Lung (tissue), 12 donors: ENCODE results near the gene CLDN4. TPM values are rescaled to one million over a fixed set of nuclear protein-coding genes. Genes with fewer than 3 reads are reported as not detected.

Source experiments
- ATAC-seq: fragments of 200-7000 bp; cut with Tn5 transposase; one replicate; pipeline ENCODE4 v1.9.1; 2020; ENCODE audit warnings: moderate number of reproducible peaks; ENCODE audit not compliant: insufficient read depth, low FRiP score
- DNase-seq, 3 donors: peaks; one replicate each; pipeline ENCODE4 v3.0.0-alpha.2; 2013 to 2017
- H3K27ac ChIP-seq, 2 donors: one replicate each; pipeline ENCODE4 v1.5.1; 2013; ENCODE audit warnings: mild to moderate bottlenecking in 2 of 2, moderate library complexity in 2 of 2, control low read depth in 1 of 2, inconsistent platforms in 1 of 2, low read depth in 1 of 2, low read length in 1 of 2
- H3K27me3 ChIP-seq, 3 donors: one replicate each; pipeline ENCODE4 v1.5.1; 2013; ENCODE audit warnings: low read length in 2 of 3; ENCODE audit not compliant: control insufficient read depth in 3 of 3, insufficient read depth in 3 of 3
- H3K36me3 ChIP-seq, 4 donors: one replicate each; pipeline ENCODE4 v1.5.1; 2013; ENCODE audit warnings: low read length in 4 of 4, mild to moderate bottlenecking in 1 of 4, moderate library complexity in 1 of 4; ENCODE audit not compliant: control insufficient read depth in 4 of 4, insufficient read depth in 4 of 4
- H3K4me1 ChIP-seq, 5 donors: one replicate each; pipeline ENCODE4 v1.5.1; 2013; ENCODE audit warnings: low read length in 5 of 5, mild to moderate bottlenecking in 2 of 5, moderate library complexity in 1 of 5; ENCODE audit not compliant: control insufficient read depth in 5 of 5, insufficient read depth in 5 of 5
- H3K4me3 ChIP-seq: one replicate; pipeline ENCODE4 v1.5.1; 2013; ENCODE audit warnings: mild to moderate bottlenecking, control low read depth, moderate library complexity
- H3K9ac ChIP-seq, 2 donors: one replicate each; pipeline ENCODE4 v1.5.1; 2013; ENCODE audit warnings: low read length in 2 of 2, control low read depth in 1 of 2; ENCODE audit not compliant: insufficient read depth in 1 of 2
- H3K9me3 ChIP-seq, 4 donors: one replicate each; pipeline ENCODE4 v1.5.1; 2013; ENCODE audit warnings: low read length in 3 of 4, mild to moderate bottlenecking in 1 of 4, moderate library complexity in 1 of 4; ENCODE audit not compliant: control insufficient read depth in 4 of 4, insufficient read depth in 3 of 4
- WGBS, 2 donors: extraction: QIAGEN DNeasy Blood & Tissue Kit; methylation state at CpG; one replicate each; pipeline ENCODE4 v1.1.7; 2013; 5-methylcytosine and 5-hydroxymethylcytosine counted together
- polyA plus RNA-seq, 2 donors: library from polyadenylated mRNA; stranded (reverse); fragments of 200-250 nt; gene quantifications; one replicate each; pipeline ENCODE4 v1.2.1, GENCODE V29; 2013
- total RNA-seq, 2 donors: library from RNA; depleted of rRNA in 1 of 2; stranded (reverse); fragments of >200 nt in 1 of 2; gene quantifications; one replicate each; pipeline ENCODE4 v1.2.1, GENCODE V29; 2014 to 2021
- TF ChIP-seq, protein P1 (sequence below): IDR thresholded peaks from 2 replicates; pipeline ENCODE4 v1.5.1; 2012; ENCODE audit warnings: mild to moderate bottlenecking; ENCODE audit errors: control extremely low read depth, extremely low read depth
- donor health status: control.
- donor health status: control.
- donor health status: Bipolar disorder and iron deficiency.
- donor health status: healthy.
- donor health status: DM: yes; HTN: yes; CAD: no.

CLDN4 gene
- total and polyA plus RNA-seq, 4 donors: 99.8 to 169 (median 152) TPM

DNA sequence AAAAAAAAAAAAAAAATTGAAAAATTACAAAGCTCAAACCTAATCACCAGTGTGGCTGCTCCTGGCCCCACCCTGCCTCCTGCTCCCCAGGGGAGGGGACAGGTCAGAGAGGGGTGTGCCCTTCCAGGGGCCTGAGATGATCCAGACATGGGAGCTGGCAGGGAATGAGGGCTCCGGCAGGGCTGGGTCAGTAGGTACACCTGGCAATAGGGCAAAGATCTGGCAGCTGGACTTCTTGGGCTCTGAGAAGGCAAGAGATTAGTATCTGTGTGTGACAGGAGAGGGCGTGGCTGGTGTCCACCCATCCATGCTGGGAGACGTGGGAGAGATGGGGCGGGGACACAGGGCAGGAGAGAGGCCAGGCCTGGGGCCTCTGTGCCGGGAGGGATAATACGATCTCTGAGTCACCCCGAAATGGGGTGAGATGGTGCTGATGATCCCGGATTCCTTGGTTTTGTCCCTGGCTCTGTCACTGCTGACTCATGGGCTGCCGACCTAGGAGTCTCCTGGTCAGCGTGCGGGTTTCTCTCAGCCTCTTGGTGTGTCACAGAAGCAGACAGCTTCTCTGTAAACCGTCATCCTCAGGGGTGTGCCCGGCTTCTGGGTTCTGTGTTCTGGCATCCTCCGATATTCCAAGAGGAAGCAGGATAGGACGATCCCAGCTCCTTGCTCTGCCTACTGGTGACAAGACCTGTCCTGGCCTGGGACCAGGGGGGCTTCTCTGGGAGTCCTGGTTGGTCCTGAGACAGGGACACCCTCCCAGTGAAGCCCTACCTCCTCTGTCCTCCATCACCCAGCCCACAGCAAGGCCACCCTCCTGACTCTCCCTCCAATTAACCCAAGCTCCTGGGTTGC, 8.2 kb upstream of the CLDN4 start:
- no peak overlapping the region for H3K4me3 ChIP-seq
- 77 to 83% methylated on average over 15 of the region's 15 CpGs for WGBS, 2 donors
- DNase-seq (no peak), ATAC-seq (no peak)
- no peaks in the 10 kb centered on the region for H3K36me3 ChIP-seq
- no peaks in the 10 kb centered on the region for H3K27me3 ChIP-seq
- no peaks in the 10 kb centered on the region for H3K9me3 ChIP-seq
- TF ChIP-seq, protein P1, sequence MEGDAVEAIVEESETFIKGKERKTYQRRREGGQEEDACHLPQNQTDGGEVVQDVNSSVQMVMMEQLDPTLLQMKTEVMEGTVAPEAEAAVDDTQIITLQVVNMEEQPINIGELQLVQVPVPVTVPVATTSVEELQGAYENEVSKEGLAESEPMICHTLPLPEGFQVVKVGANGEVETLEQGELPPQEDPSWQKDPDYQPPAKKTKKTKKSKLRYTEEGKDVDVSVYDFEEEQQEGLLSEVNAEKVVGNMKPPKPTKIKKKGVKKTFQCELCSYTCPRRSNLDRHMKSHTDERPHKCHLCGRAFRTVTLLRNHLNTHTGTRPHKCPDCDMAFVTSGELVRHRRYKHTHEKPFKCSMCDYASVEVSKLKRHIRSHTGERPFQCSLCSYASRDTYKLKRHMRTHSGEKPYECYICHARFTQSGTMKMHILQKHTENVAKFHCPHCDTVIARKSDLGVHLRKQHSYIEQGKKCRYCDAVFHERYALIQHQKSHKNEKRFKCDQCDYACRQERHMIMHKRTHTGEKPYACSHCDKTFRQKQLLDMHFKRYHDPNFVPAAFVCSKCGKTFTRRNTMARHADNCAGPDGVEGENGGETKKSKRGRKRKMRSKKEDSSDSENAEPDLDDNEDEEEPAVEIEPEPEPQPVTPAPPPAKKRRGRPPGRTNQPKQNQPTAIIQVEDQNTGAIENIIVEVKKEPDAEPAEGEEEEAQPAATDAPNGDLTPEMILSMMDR: no peak
- H3K4me1 ChIP-seq: peaks cover 0 to 12% (median 2%) of the 10 kb centered on the region in 5 donors
- no peak overlapping the region for H3K27ac ChIP-seq
- H3K9ac ChIP-seq: no peak overlapping the region

DNA sequence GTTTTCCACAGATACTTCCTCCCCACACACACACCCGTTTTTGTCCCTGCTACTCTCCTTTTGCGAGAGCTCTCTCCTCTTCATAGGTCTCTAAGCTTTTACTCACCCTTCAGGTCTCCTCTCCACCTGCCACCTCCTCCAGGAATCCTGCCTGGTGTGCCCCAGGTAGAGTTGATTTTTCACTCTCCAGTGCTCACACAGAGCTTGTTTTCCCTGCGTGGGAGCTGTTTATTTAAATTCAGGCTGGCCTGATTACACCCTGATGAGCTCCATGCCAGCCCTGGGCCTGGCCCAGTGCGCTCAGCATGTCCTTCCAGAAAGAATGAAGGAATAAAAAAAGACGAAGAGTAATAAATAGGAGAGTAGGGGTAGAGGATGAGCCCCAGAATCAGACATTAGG, 7.5 kb upstream of the CLDN4 start:
- TF ChIP-seq, protein P1: no peak
- 75 to 81% methylated on average over 5 of the region's 5 CpGs for WGBS, 2 donors
- ATAC-seq (no peak), DNase-seq (no peak)
- H3K27ac ChIP-seq: no peak overlapping the region
- no peaks in the 10 kb centered on the region for H3K9me3 ChIP-seq
- no peak overlapping the region for H3K9ac ChIP-seq
- H3K36me3 ChIP-seq: no peaks in the 10 kb centered on the region
- H3K4me3 ChIP-seq: no peak overlapping the region
- H3K4me1 ChIP-seq: peaks cover 0 to 14% (median 6%) of the 10 kb centered on the region in 5 donors
- no peaks in the 10 kb centered on the region for H3K27me3 ChIP-seq

DNA sequence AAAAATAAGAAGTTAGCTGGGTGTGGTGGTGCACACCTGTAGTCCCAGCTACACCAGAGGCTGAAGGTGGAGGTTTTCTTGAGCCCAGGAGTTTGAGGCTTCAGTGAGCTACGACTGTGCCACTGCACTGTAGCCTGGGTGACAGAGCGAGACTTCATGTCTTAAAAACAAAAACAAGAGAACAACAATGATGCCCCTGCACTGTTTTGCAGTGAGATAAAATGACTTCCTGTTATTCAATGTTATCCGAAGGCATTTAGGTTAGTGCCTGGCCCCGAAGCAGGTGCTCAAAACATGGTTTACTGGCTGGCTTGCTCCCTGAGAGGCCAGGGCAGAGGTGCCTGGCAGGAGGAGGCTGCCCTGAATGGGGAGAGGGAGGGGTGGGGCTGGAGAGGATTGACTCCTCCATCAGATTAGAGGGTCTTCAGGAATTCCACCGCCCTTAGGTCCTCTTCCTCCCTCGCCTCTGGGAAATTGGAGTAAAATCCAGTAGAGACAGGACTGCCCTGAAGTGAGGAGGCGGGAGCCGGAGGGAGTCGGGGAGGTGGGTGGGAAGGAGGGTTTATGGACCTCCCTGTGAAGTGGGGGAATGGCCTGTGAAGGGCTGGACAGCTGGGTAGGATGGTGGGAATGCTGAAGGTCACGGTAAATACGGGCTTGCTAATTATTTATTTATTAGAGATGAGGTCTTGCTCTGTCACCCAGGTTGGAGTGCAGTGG, 6.8 kb upstream of the CLDN4 start:
- 82% methylated on average over 11 of the region's 11 CpGs for WGBS, 2 donors
- TF ChIP-seq, protein P1: no peak
- H3K9ac ChIP-seq: no peak overlapping the region
- H3K4me1 ChIP-seq: peaks cover 0 to 14% (median 7%) of the 10 kb centered on the region in 5 donors
- ATAC-seq (no peak), DNase-seq (no peak)
- H3K4me3 ChIP-seq: no peak overlapping the region
- no peaks in the 10 kb centered on the region for H3K9me3 ChIP-seq
- H3K27ac ChIP-seq: no peak overlapping the region
- H3K27me3 ChIP-seq: no peaks in the 10 kb centered on the region
- no peaks in the 10 kb centered on the region for H3K36me3 ChIP-seq
